HCT116 (cell line): ENCODE results near the gene AMN. TPM values are rescaled to one million over a fixed set of nuclear protein-coding genes. Genes with fewer than 3 reads are reported as not detected.

Source experiments
- ATAC-seq: fragments of 200-7000 bp; cut with Tn5 transposase; 2 replicates; pipeline ENCODE4 v1.9.1; 2020; ENCODE audit warnings: mild to moderate bottlenecking, moderate library complexity
- BruUV-seq: library from RNA; stranded (reverse); fragments of 400-500 nt; replicated peaks from 2 replicates; lab custom pipeline; 2021; lab: Mats Ljungman, UMichigan
- CTCF ChIA-PET: fragments of 300-600 bp; sonication (Branson Sonifier 250); formaldehyde crosslinking; loops from one replicate; lab custom pipeline; 2021; ENCODE audit warnings: antibody characterized with exemption; lab: Charles Lee
- POLR2A ChIA-PET: fragments of 300-600, 350-600 bp; sonication (Branson Sonifier 250); formaldehyde crosslinking; loops from one replicate; lab custom pipeline; 2021; ENCODE audit warnings: antibody characterized with exemption; lab: Charles Lee
- RAD21 ChIA-PET, 2 experiments: fragments of 300-600 bp; sonication (Branson Sonifier 250); formaldehyde crosslinking; loops; one replicate each; lab custom pipeline; 2023; ENCODE audit warnings: low total read pairs in 2 of 2; ENCODE audit not compliant: uncharacterized antibody in 2 of 2, unreplicated experiment in 2 of 2, low non-redundant PET in 1 of 2; lab: Charles Lee
- DNase-seq: peaks from one replicate; pipeline ENCODE4 v3.0.0-alpha.2; 2010; ENCODE audit warnings: low read depth, low spot score
- H2AFZ ChIP-seq: fragments of 200-600 bp; shearing (Covaris generic), sonication (generic); 2 replicates; pipeline ENCODE4 v1.6.1; 2017; ENCODE audit warnings: low read depth, mixed run types, mixed read lengths, antibody characterized with exemption, low read length; ENCODE audit not compliant: poor library complexity, severe bottlenecking
- H3K27ac ChIP-seq: 2 replicates; pipeline ENCODE4 v1.5.1; 2012; ENCODE audit warnings: low read depth, low read length
- H3K27me3 ChIP-seq: fragments of 200-600 bp; sonication (generic); 2 replicates; pipeline ENCODE4 v1.6.1; 2016; ENCODE audit warnings: mixed run types, low read length, mixed read lengths; ENCODE audit not compliant: insufficient read depth
- H3K36me3 ChIP-seq, 2 experiments: fragments of 200-500 bp in 1 of 2; fragments of 200-600 bp in 1 of 2; sonication (Bioruptor generic) in 1 of 2; sonication (generic) in 1 of 2; 2 replicates each; pipeline versions ENCODE4 v1.5.1 to v1.6.1; 2014 to 2016; ENCODE audit warnings: low read length in 2 of 2, inconsistent platforms in 1 of 2, mixed read lengths in 1 of 2, mixed run types in 1 of 2; ENCODE audit not compliant: insufficient read depth in 2 of 2, control insufficient read depth in 1 of 2
- H3K4me1 ChIP-seq, 2 experiments: fragments of 200-600 bp in 1 of 2; sonication (generic) in 1 of 2; 2 replicates each; pipeline versions ENCODE4 v1.5.1 to v1.6.1; 2012 to 2017; ENCODE audit warnings: low read length in 2 of 2, inconsistent platforms in 1 of 2, mild to moderate bottlenecking in 1 of 2, mixed read lengths in 1 of 2, mixed run types in 1 of 2, moderate library complexity in 1 of 2; ENCODE audit not compliant: insufficient read depth in 2 of 2, control insufficient read depth in 1 of 2
- H3K4me2 ChIP-seq: fragments of 200-600 bp; sonication (generic); 2 replicates; pipeline ENCODE4 v1.6.1; 2017; ENCODE audit warnings: mixed run types, low read length, mixed read lengths
- H3K4me3 ChIP-seq, 2 experiments: fragments of 200-600 bp in 1 of 2; sonication (generic) in 1 of 2; replicated peaks in 1 of 2; 2 replicates each; pipeline ENCODE4 v1.5.1; 2011 to 2016; ENCODE audit warnings: low read length in 2 of 2, control low read depth in 1 of 2, low read depth in 1 of 2, mild to moderate bottlenecking in 1 of 2, mixed read lengths in 1 of 2, mixed run types in 1 of 2
- H3K79me2 ChIP-seq: fragments of 200-600 bp; sonication (generic); 2 replicates; pipeline ENCODE4 v1.6.1; 2017; ENCODE audit warnings: mild to moderate bottlenecking, mixed run types, low read length, moderate library complexity, mixed read lengths; ENCODE audit not compliant: insufficient read depth
- H3K9ac ChIP-seq: fragments of 200-600 bp; sonication (generic); 2 replicates; pipeline ENCODE4 v1.6.1; 2016; ENCODE audit warnings: low read length, mixed read lengths
- H3K9me2 ChIP-seq: fragments of 200-600 bp; sonication (generic), shearing (Covaris generic); 2 replicates; pipeline ENCODE4 v1.6.1; 2017; ENCODE audit warnings: mixed run types, mild to moderate bottlenecking, moderate library complexity; ENCODE audit not compliant: insufficient read depth
- H3K9me3 ChIP-seq, 2 experiments: fragments of 200-500 bp in 1 of 2; fragments of 200-600 bp in 1 of 2; sonication (Bioruptor generic) in 1 of 2; sonication (generic) in 1 of 2; 2 replicates each; pipeline ENCODE4 v1.6.1; 2014 to 2017; ENCODE audit warnings: low read length in 2 of 2, mixed read lengths in 2 of 2, inconsistent platforms in 1 of 2, low read depth in 1 of 2, mild to moderate bottlenecking in 1 of 2, mixed run types in 1 of 2, moderate library complexity in 1 of 2; ENCODE audit not compliant: control insufficient read depth in 1 of 2, insufficient read depth in 1 of 2
- H4K20me1 ChIP-seq: fragments of 200-600 bp; sonication (generic), shearing (Covaris generic); 2 replicates; pipeline ENCODE4 v1.6.1; 2017; ENCODE audit warnings: mixed run types, mild to moderate bottlenecking, moderate library complexity; ENCODE audit not compliant: insufficient read depth
- ATF3 ChIP-seq: IDR thresholded peaks from 2 replicates; pipeline ENCODE4 v1.6.1; 2012
- CBX3 ChIP-seq: IDR thresholded peaks from 2 replicates; pipeline ENCODE4 v1.6.1; 2012; ENCODE audit warnings: low read depth
- CEBPB ChIP-seq: IDR thresholded peaks from 2 replicates; pipeline ENCODE4 v1.6.1; 2012; ENCODE audit warnings: low read depth
- CTCF ChIP-seq, 3 experiments: fragments of 200-600 bp in 1 of 3; sonication (generic) in 1 of 3; IDR thresholded peaks in 2 of 3; conservative IDR thresholded peaks in 1 of 3; 2 replicates each; pipeline ENCODE4 v1.5.1; 2012 to 2017; ENCODE audit warnings: low read depth in 2 of 3, low read length in 2 of 3, antibody characterized with exemption in 1 of 3, borderline replicate concordance in 1 of 3, control low read depth in 1 of 3, mild to moderate bottlenecking in 1 of 3, mixed read lengths in 1 of 3, mixed run types in 1 of 3, moderate library complexity in 1 of 3; ENCODE audit not compliant: insufficient read depth in 1 of 3
- ELF1 ChIP-seq: IDR thresholded peaks from 2 replicates; pipeline ENCODE4 v1.6.1; 2012; ENCODE audit warnings: low read depth, borderline replicate concordance
- EZH2 ChIP-seq: fragments of 200-600 bp; sonication (generic); IDR thresholded peaks from 2 replicates; pipeline ENCODE4 v1.6.1; 2017; ENCODE audit warnings: antibody characterized with exemption, mixed run types
- EZH2phosphoT487 ChIP-seq: fragments of 200-600 bp; IDR thresholded peaks from 2 replicates; pipeline ENCODE4 v1.6.1; 2018; ENCODE audit warnings: antibody characterized with exemption, borderline replicate concordance
- FOSL1 ChIP-seq: IDR thresholded peaks from 2 replicates; pipeline ENCODE4 v1.6.1; 2012; ENCODE audit warnings: low read depth
- JUND ChIP-seq: IDR thresholded peaks from 2 replicates; pipeline ENCODE4 v1.6.1; 2012
- MAX ChIP-seq: IDR thresholded peaks from 2 replicates; pipeline ENCODE4 v1.6.1; 2012
- POLR2A ChIP-seq: IDR thresholded peaks from 2 replicates; pipeline ENCODE4 v1.7.0; 2011; ENCODE audit warnings: borderline replicate concordance; ENCODE audit not compliant: insufficient read depth, insufficient read length; ENCODE audit errors: extremely low read depth
- POLR2AphosphoS5 ChIP-seq: IDR thresholded peaks from 2 replicates; pipeline ENCODE4 v1.6.1; 2011; ENCODE audit warnings: mild to moderate bottlenecking, low read depth, low read length, moderate library complexity
- SIN3A ChIP-seq: IDR thresholded peaks from 2 replicates; pipeline ENCODE4 v1.6.1; 2012; ENCODE audit warnings: low read depth
- SRF ChIP-seq: IDR thresholded peaks from 2 replicates; pipeline ENCODE4 v1.6.1; 2012; ENCODE audit warnings: low read depth
- TCF7L2 ChIP-seq: IDR thresholded peaks from 2 replicates; pipeline ENCODE4 v1.7.0; 2011; ENCODE audit warnings: borderline replicate concordance, inconsistent platforms; ENCODE audit not compliant: insufficient read depth, insufficient read length; ENCODE audit errors: extremely low read depth
- YY1 ChIP-seq: IDR thresholded peaks from 2 replicates; pipeline ENCODE4 v1.6.1; 2011; ENCODE audit warnings: low read length, low read depth, moderate library complexity, mild to moderate bottlenecking; ENCODE audit not compliant: insufficient replicate concordance; ENCODE audit errors: extremely low read depth
- ZFX ChIP-seq: fragments of 450-650 bp; IDR thresholded peaks from 2 replicates; pipeline ENCODE4 v1.6.1; 2017
- ZNF274 ChIP-seq: fragments of 200-500 bp; sonication (Bioruptor generic); IDR thresholded peaks from 2 replicates; pipeline ENCODE4 v1.6.1; 2014; ENCODE audit warnings: mild to moderate bottlenecking, low read depth, low read length, inconsistent platforms
- intact Hi-C: fragments of 100-400 bp; cut with micrococcal nuclease; formaldehyde crosslinking; loops from 2 replicates; pipeline ENCODE4 v1.10.0; 2022
- total RNA-seq: library from RNA; stranded (reverse); gene quantifications from one replicate; pipeline ENCODE4 v1.2.1, GENCODE V29; 2021; ENCODE audit not compliant: unreplicated experiment
- TF ChIP-seq, protein P1 (sequence below): IDR thresholded peaks from 2 replicates; pipeline ENCODE4 v1.6.1; 2011; ENCODE audit warnings: mild to moderate bottlenecking, low read length, moderate library complexity; ENCODE audit not compliant: insufficient replicate concordance; ENCODE audit errors: extremely low read depth
- TF ChIP-seq, protein P2 (sequence below): IDR thresholded peaks from 2 replicates; pipeline ENCODE4 v1.6.1; 2012; ENCODE audit warnings: low read depth

Gene AMN
- total RNA-seq, 1 experiment from 2014 or later, result 5.7 TPM

DNA sequence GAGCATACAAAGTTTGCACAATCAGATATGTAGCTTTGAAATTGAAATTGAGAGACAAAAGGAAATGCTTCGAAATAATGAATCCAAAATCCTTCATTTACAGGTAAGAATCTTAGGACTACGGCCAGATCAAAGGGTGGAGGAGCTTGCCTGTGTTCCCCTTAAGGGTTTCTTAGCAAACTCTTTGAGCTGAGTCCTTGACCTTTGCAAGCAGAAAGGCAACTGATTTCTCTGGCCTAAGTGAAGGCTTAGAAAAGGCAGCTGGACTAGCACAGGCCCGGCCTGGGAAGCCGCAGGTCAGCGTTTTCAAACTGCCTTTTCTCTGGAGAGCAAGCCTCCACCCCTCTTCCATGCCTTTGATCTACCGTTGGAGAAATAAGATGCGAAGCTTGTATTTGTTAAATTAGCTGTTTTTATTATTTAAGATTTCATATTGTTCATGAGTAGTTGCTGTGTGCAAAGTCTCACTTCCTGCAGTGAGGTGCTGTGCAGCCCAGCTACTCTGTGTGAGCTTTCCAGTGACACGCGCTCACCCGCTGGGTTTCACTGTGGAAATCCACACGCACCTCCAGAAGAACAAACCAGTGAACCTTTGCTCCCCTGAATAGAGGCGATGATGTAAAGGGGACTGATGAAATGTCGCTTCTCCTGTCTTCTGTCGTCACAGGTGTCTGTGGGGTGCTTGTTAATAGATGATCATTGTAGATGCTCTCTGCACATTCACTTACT lies 25.0 kb upstream of the AMN start:
- no TSS peak for BruUV-seq
- Histone ChIP-seq H3K4me3 (no peak overlapping the region), H3K9ac (no peak overlapping the region), H3K4me2 (no peak overlapping the region), H3K4me1 (no peaks in the 10 kb centered on the region), H4K20me1 (no peaks in the 10 kb centered on the region), H3K9me3 (no peaks in the 10 kb centered on the region), H3K79me2 (no peaks in the 10 kb centered on the region), H2AFZ (no peak overlapping the region), H3K36me3 (peaks cover 0 to 16% of the 10 kb centered on the region in 2 experiments; a peak in 1 of 4 replicates)
- no peak for ATAC-seq
- POLR2A ChIA-PET, result no interaction called here
- intact Hi-C loops, result no loop called here
- no peak for DNase-seq
- RAD21 ChIA-PET, result no interaction called here
- no peak for TF ChIP-seq CBX3
- TF ChIP-seq EZH2phosphoT487, result no peak
- TF ChIP-seq YY1, result no peak
- no peak for TF ChIP-seq TCF7L2
- no peak for TF ChIP-seq JUND
- TF ChIP-seq EZH2, result no peak
- no peak for TF ChIP-seq ATF3
- TF ChIP-seq SIN3A, result no peak
- no peak for TF ChIP-seq CTCF (IDR thresholded peaks at IDR 0.05 in 2 of 3, conservative IDR thresholded peaks at IDR 0.05 in 1 of 3; ENCODE audit: borderline replicate concordance in 1 of 3, insufficient read depth in 1 of 3, low read depth in 2 of 3, low read length in 2 of 3)
- TF ChIP-seq ZFX, result no peak
- TF ChIP-seq FOSL1, result no peak
- TF ChIP-seq, protein P1, sequence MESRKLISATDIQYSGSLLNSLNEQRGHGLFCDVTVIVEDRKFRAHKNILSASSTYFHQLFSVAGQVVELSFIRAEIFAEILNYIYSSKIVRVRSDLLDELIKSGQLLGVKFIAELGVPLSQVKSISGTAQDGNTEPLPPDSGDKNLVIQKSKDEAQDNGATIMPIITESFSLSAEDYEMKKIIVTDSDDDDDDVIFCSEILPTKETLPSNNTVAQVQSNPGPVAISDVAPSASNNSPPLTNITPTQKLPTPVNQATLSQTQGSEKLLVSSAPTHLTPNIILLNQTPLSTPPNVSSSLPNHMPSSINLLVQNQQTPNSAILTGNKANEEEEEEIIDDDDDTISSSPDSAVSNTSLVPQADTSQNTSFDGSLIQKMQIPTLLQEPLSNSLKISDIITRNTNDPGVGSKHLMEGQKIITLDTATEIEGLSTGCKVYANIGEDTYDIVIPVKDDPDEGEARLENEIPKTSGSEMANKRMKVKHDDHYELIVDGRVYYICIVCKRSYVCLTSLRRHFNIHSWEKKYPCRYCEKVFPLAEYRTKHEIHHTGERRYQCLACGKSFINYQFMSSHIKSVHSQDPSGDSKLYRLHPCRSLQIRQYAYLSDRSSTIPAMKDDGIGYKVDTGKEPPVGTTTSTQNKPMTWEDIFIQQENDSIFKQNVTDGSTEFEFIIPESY, result no peak
- no peak for TF ChIP-seq POLR2A
- no peak for TF ChIP-seq SRF
- TF ChIP-seq, protein P2, sequence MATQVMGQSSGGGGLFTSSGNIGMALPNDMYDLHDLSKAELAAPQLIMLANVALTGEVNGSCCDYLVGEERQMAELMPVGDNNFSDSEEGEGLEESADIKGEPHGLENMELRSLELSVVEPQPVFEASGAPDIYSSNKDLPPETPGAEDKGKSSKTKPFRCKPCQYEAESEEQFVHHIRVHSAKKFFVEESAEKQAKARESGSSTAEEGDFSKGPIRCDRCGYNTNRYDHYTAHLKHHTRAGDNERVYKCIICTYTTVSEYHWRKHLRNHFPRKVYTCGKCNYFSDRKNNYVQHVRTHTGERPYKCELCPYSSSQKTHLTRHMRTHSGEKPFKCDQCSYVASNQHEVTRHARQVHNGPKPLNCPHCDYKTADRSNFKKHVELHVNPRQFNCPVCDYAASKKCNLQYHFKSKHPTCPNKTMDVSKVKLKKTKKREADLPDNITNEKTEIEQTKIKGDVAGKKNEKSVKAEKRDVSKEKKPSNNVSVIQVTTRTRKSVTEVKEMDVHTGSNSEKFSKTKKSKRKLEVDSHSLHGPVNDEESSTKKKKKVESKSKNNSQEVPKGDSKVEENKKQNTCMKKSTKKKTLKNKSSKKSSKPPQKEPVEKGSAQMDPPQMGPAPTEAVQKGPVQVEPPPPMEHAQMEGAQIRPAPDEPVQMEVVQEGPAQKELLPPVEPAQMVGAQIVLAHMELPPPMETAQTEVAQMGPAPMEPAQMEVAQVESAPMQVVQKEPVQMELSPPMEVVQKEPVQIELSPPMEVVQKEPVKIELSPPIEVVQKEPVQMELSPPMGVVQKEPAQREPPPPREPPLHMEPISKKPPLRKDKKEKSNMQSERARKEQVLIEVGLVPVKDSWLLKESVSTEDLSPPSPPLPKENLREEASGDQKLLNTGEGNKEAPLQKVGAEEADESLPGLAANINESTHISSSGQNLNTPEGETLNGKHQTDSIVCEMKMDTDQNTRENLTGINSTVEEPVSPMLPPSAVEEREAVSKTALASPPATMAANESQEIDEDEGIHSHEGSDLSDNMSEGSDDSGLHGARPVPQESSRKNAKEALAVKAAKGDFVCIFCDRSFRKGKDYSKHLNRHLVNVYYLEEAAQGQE, result no peak
- TF ChIP-seq CEBPB, result no peak
- no peak for TF ChIP-seq MAX
- TF ChIP-seq ELF1, result no peak
- TF ChIP-seq ZNF274, result no peak
- TF ChIP-seq POLR2AphosphoS5, result no peak
- TF ChIP-seq, all 23 proteins: peak for 0
- CTCF ChIA-PET, result no interaction called here
- H3K27me3 ChIP-seq, result no peaks in the 10 kb centered on the region
- no peaks in the 10 kb centered on the region for H3K9me2 ChIP-seq
- no peak overlapping the region for H3K27ac ChIP-seq
